HEK293 (cell line): ENCODE results near the gene TNPO3.

Experiments used
- BCL6B ChIP-seq: fragments of 450-650 bp; formaldehyde crosslinking; IDR thresholded peaks from 2 replicates; pipeline ENCODE4 v1.5.1; 2017; ENCODE audit warnings: missing biosample characterization, missing genetic modification characterization
- EGR2 ChIP-seq: fragments of 450-650 bp; formaldehyde crosslinking; IDR thresholded peaks from 2 replicates; pipeline ENCODE4 v1.5.1; 2016; ENCODE audit warnings: low read depth, missing biosample characterization, missing genetic modification characterization
- ELK4 ChIP-seq: IDR thresholded peaks from 2 replicates; pipeline ENCODE4 v1.6.1; 2011; ENCODE audit warnings: mild to moderate bottlenecking, low read depth, low read length, borderline replicate concordance
- KLF10 ChIP-seq: fragments of 450-650 bp; IDR thresholded peaks from 2 replicates; pipeline ENCODE4 v1.5.1; 2018; ENCODE audit warnings: missing biosample characterization, mild to moderate bottlenecking, missing genetic modification characterization
- KLF9 ChIP-seq: fragments of 450-650 bp; formaldehyde crosslinking; IDR thresholded peaks from 2 replicates; pipeline ENCODE4 v1.5.1; 2016; ENCODE audit warnings: missing biosample characterization, missing genetic modification characterization, low read depth
- SALL2 ChIP-seq: fragments of 450-650 bp; formaldehyde crosslinking; IDR thresholded peaks from 2 replicates; pipeline ENCODE4 v1.5.0; 2017; ENCODE audit warnings: missing biosample characterization, mild to moderate bottlenecking, missing genetic modification characterization, borderline replicate concordance
- SP7 ChIP-seq: fragments of 450-650 bp; formaldehyde crosslinking; IDR thresholded peaks from 2 replicates; pipeline ENCODE4 v1.5.1; 2016; ENCODE audit warnings: missing biosample characterization, missing genetic modification characterization
- TCF7L2 ChIP-seq: IDR thresholded peaks from 2 replicates; pipeline ENCODE4 v1.6.1; 2011; ENCODE audit warnings: low read depth, mild to moderate bottlenecking, inconsistent platforms, low read length, moderate library complexity, borderline replicate concordance
- YY2 ChIP-seq: fragments of 450-650 bp; formaldehyde crosslinking; IDR thresholded peaks from 2 replicates; pipeline ENCODE4 v1.5.1; 2016; ENCODE audit warnings: missing biosample characterization, missing genetic modification characterization
- ZBTB10 ChIP-seq: fragments of 450-650 bp; formaldehyde crosslinking; IDR thresholded peaks from 2 replicates; pipeline ENCODE4 v1.5.1; 2016; ENCODE audit warnings: missing biosample characterization, missing genetic modification characterization
- ZBTB48 ChIP-seq: fragments of 450-650 bp; formaldehyde crosslinking; IDR thresholded peaks from 2 replicates; pipeline ENCODE4 v1.5.1; 2016; ENCODE audit warnings: missing biosample characterization, missing genetic modification characterization
- ZEB2 ChIP-seq: fragments of 450-650 bp; formaldehyde crosslinking; IDR thresholded peaks from 2 replicates; pipeline ENCODE4 v1.5.1; 2016; ENCODE audit warnings: missing biosample characterization, missing genetic modification characterization
- ZNF184 ChIP-seq: fragments of 450-650 bp; IDR thresholded peaks from 2 replicates; pipeline ENCODE4 v1.5.1; 2018; ENCODE audit warnings: missing biosample characterization, mild to moderate bottlenecking, missing genetic modification characterization
- ZNF354C ChIP-seq: fragments of 450-650 bp; formaldehyde crosslinking; IDR thresholded peaks from 2 replicates; pipeline ENCODE4 v1.5.1; 2016; ENCODE audit warnings: missing biosample characterization, missing genetic modification characterization, low read depth, borderline replicate concordance
- ZNF488 ChIP-seq: fragments of 450-650 bp; formaldehyde crosslinking; IDR thresholded peaks from 2 replicates; pipeline ENCODE4 v1.5.1; 2016; ENCODE audit warnings: missing biosample characterization, missing genetic modification characterization
- ZNF704 ChIP-seq: fragments of 450-650 bp; formaldehyde crosslinking; IDR thresholded peaks from 2 replicates; pipeline ENCODE4 v1.5.1; 2016; ENCODE audit warnings: missing biosample characterization, missing genetic modification characterization
- ZNF837 ChIP-seq: fragments of 450-650 bp; formaldehyde crosslinking; IDR thresholded peaks from 2 replicates; pipeline ENCODE4 v1.5.1; 2016; ENCODE audit warnings: missing biosample characterization, missing genetic modification characterization
- ZSCAN23 ChIP-seq: fragments of 450-650 bp; formaldehyde crosslinking; IDR thresholded peaks from 2 replicates; pipeline ENCODE4 v1.5.1; 2016; ENCODE audit warnings: missing biosample characterization, missing genetic modification characterization
- ZXDB ChIP-seq: fragments of 450-650 bp; formaldehyde crosslinking; IDR thresholded peaks from 2 replicates; pipeline ENCODE4 v1.5.1; 2016; ENCODE audit warnings: missing biosample characterization, missing genetic modification characterization
- TF ChIP-seq, protein P1 (sequence below): fragments of 450-650 bp; formaldehyde crosslinking; IDR thresholded peaks from 2 replicates; pipeline ENCODE4 v1.5.1; 2016; ENCODE audit warnings: missing biosample characterization, missing genetic modification characterization
- TF ChIP-seq, protein P2 (sequence below): fragments of 450-650 bp; formaldehyde crosslinking; optimal IDR thresholded peaks from 2 replicates; pipeline ENCODE3; 2016; ENCODE audit warnings: missing biosample characterization, mild to moderate bottlenecking, missing genetic modification characterization
- TF ChIP-seq, protein P3 (sequence below): fragments of 450-650 bp; formaldehyde crosslinking; IDR thresholded peaks from 2 replicates; pipeline ENCODE4 v1.5.1; 2017; ENCODE audit warnings: missing biosample characterization, missing genetic modification characterization
- TF ChIP-seq, protein P4 (sequence below): fragments of 450-650 bp; formaldehyde crosslinking; IDR thresholded peaks from 2 replicates; pipeline ENCODE4 v1.5.1; 2016; ENCODE audit warnings: missing biosample characterization, missing genetic modification characterization

The TNPO3 gene

GRCh38 chr7:129054438-129055293 is at the start of gene TNPO3 (continued):
- TF ChIP-seq ZSCAN23 (tag by site-specific recombination): peak; percentile 88; the same call in 1 of the 2 replicates
- TF ChIP-seq ELK4: peak; percentile 94
- peak; percentile 64; the same call in 1 of the 2 replicates for TF ChIP-seq SALL2
- peak; percentile 69; the same call in 1 of the 2 replicates for TF ChIP-seq KLF10 (tag by site-specific recombination)
- TF ChIP-seq ZNF184 (tag by site-specific recombination): no peak; the same call in 1 of the 2 replicates
- TF ChIP-seq YY2 (tag by site-specific recombination): peak; percentile 97
- TF ChIP-seq, protein P1, sequence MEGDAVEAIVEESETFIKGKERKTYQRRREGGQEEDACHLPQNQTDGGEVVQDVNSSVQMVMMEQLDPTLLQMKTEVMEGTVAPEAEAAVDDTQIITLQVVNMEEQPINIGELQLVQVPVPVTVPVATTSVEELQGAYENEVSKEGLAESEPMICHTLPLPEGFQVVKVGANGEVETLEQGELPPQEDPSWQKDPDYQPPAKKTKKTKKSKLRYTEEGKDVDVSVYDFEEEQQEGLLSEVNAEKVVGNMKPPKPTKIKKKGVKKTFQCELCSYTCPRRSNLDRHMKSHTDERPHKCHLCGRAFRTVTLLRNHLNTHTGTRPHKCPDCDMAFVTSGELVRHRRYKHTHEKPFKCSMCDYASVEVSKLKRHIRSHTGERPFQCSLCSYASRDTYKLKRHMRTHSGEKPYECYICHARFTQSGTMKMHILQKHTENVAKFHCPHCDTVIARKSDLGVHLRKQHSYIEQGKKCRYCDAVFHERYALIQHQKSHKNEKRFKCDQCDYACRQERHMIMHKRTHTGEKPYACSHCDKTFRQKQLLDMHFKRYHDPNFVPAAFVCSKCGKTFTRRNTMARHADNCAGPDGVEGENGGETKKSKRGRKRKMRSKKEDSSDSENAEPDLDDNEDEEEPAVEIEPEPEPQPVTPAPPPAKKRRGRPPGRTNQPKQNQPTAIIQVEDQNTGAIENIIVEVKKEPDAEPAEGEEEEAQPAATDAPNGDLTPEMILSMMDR (tag by site-specific recombination): peak; percentile 73
- no peak for TF ChIP-seq ZNF354C (tag by site-specific recombination)
- no peak; the same call in 1 of the 2 replicates for TF ChIP-seq ZBTB10 (tag by site-specific recombination)
- TF ChIP-seq EGR2 (tag by site-specific recombination): peak; percentile 41; the same call in 1 of the 2 replicates
- TF ChIP-seq KLF9 (tag by site-specific recombination): peak; percentile 99
- 0 out of 2 replicates have a peak, but pooled peaks have one; percentile 22 for TF ChIP-seq ZNF488
- peak; percentile 97 for TF ChIP-seq ZXDB
- TF ChIP-seq ZBTB48 (tag by site-specific recombination): peak; percentile 87
- no peak for TF ChIP-seq ZNF704 (tag by site-specific recombination)
- peak; percentile 96 for TF ChIP-seq SP7 (tag by site-specific recombination)
- no peak for TF ChIP-seq ZNF837 (tag by site-specific recombination)
- peak; percentile 94 for TF ChIP-seq ZEB2 (tag by site-specific recombination)
- TF ChIP-seq, protein P2, sequence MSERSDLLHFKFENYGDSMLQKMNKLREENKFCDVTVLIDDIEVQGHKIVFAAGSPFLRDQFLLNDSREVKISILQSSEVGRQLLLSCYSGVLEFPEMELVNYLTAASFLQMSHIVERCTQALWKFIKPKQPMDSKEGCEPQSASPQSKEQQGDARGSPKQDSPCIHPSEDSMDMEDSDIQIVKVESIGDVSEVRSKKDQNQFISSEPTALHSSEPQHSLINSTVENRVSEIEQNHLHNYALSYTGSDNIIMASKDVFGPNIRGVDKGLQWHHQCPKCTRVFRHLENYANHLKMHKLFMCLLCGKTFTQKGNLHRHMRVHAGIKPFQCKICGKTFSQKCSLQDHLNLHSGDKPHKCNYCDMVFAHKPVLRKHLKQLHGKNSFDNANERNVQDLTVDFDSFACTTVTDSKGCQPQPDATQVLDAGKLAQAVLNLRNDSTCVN (tag by site-specific recombination): peak; percentile 56
- TF ChIP-seq TCF7L2: no peak
- TF ChIP-seq, protein P3, sequence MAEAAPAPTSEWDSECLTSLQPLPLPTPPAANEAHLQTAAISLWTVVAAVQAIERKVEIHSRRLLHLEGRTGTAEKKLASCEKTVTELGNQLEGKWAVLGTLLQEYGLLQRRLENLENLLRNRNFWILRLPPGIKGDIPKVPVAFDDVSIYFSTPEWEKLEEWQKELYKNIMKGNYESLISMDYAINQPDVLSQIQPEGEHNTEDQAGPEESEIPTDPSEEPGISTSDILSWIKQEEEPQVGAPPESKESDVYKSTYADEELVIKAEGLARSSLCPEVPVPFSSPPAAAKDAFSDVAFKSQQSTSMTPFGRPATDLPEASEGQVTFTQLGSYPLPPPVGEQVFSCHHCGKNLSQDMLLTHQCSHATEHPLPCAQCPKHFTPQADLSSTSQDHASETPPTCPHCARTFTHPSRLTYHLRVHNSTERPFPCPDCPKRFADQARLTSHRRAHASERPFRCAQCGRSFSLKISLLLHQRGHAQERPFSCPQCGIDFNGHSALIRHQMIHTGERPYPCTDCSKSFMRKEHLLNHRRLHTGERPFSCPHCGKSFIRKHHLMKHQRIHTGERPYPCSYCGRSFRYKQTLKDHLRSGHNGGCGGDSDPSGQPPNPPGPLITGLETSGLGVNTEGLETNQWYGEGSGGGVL: peak; percentile 74
- TF ChIP-seq, protein P4, sequence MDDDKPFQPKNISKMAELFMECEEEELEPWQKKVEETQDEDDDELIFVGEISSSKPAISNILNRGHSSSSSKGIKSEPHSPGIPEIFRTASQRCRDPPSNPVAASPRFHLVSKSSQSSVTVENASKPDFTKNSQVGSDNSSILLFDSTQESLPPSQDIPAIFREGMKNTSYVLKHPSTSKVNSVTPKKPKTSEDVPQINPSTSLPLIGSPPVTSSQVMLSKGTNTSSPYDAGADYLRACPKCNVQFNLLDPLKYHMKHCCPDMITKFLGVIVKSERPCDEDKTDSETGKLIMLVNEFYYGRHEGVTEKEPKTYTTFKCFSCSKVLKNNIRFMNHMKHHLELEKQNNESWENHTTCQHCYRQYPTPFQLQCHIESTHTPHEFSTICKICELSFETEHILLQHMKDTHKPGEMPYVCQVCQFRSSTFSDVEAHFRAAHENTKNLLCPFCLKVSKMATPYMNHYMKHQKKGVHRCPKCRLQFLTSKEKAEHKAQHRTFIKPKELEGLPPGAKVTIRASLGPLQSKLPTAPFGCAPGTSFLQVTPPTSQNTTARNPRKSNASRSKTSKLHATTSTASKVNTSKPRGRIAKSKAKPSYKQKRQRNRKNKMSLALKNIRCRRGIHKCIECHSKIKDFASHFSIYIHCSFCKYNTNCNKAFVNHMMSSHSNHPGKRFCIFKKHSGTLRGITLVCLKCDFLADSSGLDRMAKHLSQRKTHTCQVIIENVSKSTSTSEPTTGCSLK (tag by site-specific recombination): no peak
- no peak for TF ChIP-seq BCL6B (tag by site-specific recombination)
